ENCODE measurements around the gene TEAD4.

GRCh38 chr12:3009780-3010179 is 50.6 kb downstream of the TEAD4 start:
- no peak for TF ChIP-seq POLR2A (IDR thresholded peaks at IDR 0.05)
- TF ChIP-seq CTCF (IDR thresholded peaks at IDR 0.05) = no peak
